CD4-positive, alpha-beta T cell treated with Interleukin-6 at 100 ng/mL for 8 hours (primary cell): Measurements from ENCODE around the gene KANK3.
A peak's percentile ranks its signal among the peaks of the same experiment; 100 is the strongest.
"Not testable (repeated sequence)": the region's sequence is repeated elsewhere in the genome, so short reads cannot be mapped to it uniquely, and the experiment has no call there.

Experiments used
- DNase-seq: peaks from one replicate; pipeline ENCODE4 v3.0.0-alpha.2; 2020; ENCODE audit warnings: mixed read lengths, low spot score

The KANK3 gene

DNA sequence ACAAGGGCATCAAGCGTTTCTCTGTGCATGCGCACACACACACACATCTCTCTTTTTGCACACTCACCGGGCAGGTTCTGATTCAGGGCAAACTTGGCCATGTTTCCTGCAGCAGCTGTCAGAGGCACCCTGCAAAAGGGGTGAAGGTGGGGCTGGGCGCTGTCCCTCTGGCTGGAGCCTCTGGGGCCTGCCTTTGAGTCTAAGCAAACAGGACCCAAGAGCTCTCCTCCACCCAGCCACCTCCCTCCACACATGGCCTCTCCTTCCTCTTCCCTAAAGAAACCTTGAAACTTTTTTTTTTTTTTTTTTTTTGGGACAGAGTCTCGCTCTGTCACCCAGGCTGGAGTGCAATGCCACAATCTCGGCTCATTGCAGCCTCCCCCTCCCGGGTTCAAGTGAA, 5.3 kb downstream of the KANK3 start:
- DNase-seq = no peak

DNA sequence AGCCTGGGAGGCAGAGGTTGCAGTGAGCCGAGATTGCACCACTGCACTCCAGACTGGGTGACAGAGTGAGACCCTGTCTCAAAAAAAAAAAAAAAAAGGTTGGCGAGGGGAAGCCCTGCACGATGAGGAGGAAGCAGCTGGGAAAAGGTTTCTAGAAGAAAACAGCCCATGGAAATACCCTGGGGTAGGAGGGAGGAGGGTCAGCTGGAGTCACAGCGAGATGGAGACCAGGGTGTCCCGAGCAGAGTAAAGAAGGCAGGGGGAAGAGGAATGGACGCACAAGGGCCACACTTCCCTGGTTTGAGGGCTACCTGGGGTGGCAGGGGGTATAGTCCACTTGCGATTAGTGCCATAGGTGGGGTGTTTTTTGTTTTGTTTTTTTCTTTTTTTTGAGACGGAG, 6.4 kb downstream of the KANK3 start:
- DNase-seq = no peak

DNA sequence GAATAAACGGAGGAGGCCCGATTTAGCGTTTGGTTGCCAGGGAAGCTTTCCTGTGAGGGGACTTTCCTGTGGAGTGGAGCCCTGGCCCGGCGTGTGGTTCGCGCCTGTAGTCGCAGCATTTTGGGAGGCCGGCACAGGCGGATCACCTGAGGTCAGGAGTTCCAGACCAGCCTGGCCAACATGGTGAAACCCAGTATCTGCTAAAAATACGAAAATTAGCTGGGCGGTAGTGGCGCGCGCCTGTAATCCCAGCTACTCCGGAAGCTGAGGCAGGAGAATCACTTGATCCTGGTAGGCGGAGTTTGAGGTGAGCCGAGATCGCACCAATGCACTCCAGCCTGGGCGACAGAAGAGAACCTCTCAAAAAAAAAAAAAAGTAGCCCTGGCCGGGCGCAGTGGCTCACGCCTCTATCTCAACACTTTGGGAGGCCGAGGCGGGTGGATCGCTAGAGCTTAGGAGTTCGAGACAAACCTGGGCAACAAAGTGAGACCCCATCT, 6.9 kb downstream of the KANK3 start:
- DNase-seq = no peak

GRCh38 chr19:8335343-8336071, 7.6 kb downstream of the KANK3 start:
- DNase-seq = no peak

- DNase-seq = no peak
Observed at GRCh38 chr19:8334458-8335342, 8.4 kb downstream of the KANK3 start.

GRCh38 chr19:8333767-8334457, 9.2 kb downstream of the KANK3 start:
- no peak for DNase-seq

- DNase-seq = no peak
Observed at GRCh38 chr19:8332976-8333766, 9.9 kb downstream of the KANK3 start.

- DNase-seq = no peak
Observed at GRCh38 chr19:8331263-8331845, 11.7 kb downstream of the KANK3 start.

DNA sequence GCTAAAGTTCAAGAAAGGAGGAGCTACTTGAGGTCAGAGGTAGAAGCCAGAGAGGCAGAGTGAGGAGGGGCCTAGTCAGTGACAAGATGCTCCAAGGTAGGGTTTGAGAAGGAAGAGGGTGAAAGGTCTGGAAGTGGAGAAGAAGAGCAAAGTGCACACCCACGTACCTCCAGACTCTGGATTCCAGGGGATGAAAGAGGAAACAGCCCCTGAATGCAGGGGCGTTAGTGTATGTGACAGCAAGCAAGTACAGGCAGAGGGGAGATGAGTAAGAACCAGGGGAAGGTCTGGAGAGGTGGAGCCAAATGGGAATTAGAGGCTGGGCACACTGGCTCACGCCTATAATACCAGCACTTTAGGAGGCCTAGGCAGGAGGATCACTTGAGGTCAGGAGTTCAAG, 13.1 kb downstream of the KANK3 start:
- DNase-seq = no peak

DNA sequence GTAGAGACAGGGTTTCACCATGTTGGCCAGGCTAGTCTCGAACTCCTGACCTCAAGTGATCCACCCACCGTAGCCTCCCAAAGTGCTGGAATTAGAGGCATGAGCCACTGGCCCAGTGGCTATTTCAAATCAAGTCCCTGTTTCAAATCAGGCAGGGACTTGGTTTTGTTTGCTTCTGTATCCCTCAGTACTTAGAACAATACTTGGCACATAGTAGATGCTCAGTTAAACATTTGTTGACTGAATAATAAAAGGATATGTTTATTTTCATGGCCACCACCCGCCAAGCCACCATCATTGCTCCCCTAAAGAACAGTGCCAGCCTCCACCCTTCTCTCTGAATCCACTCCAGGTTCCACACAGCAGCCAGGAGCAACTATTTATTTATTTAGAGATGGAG, 17.6 kb downstream of the KANK3 start:
- no peak for DNase-seq

DNA sequence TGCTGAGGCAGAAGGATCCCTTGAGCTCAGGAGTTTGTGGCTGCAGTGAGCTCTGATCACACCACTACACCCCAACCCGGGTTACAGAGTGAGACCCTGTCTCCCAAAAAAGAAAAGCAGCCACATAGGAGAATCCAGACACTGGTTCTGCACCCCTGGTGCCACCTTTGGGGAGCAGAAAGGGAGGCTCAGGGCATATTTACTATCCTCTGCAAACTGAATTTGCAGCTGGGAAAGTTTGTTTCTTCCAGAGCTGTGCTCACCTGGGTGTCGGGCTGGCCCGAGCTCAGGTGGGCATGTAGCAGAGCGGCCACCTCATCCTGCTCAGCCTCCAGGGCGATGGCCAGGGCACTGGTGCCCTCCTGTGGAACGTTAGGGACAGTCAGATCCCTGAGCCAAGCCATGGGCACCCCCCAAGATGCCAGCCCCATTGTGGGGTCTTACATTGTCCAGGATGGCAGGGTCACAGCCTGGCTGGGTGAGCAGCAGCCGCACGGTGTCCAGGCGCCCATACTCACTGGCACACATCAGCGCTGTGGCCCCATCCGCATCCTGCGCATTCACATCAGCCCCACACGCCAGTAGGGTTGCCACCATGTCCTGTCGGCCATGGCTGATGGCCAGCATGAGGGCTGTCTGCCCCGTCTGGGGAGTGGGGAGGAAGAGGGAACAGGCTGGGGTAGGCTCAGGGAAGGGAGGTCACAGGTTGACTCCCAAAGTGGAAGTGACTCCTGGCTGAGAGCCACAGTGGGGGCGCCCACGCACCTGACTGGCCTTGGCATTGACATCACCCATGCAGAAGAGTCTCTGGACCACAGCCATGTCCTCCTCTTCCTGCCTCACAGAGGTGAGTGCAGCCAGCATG, 18.6 kb downstream of the KANK3 start:
- no peak for DNase-seq

- no peak for DNase-seq
Observed at GRCh38 chr19:8323781-8324185, 19.3 kb downstream of the KANK3 start.

GRCh38 chr19:8322638-8322997, 20.4 kb downstream of the KANK3 start:
- no peak for DNase-seq

GRCh38 chr19:8321986-8322637, 20.9 kb downstream of the KANK3 start:
- no peak for DNase-seq

DNA sequence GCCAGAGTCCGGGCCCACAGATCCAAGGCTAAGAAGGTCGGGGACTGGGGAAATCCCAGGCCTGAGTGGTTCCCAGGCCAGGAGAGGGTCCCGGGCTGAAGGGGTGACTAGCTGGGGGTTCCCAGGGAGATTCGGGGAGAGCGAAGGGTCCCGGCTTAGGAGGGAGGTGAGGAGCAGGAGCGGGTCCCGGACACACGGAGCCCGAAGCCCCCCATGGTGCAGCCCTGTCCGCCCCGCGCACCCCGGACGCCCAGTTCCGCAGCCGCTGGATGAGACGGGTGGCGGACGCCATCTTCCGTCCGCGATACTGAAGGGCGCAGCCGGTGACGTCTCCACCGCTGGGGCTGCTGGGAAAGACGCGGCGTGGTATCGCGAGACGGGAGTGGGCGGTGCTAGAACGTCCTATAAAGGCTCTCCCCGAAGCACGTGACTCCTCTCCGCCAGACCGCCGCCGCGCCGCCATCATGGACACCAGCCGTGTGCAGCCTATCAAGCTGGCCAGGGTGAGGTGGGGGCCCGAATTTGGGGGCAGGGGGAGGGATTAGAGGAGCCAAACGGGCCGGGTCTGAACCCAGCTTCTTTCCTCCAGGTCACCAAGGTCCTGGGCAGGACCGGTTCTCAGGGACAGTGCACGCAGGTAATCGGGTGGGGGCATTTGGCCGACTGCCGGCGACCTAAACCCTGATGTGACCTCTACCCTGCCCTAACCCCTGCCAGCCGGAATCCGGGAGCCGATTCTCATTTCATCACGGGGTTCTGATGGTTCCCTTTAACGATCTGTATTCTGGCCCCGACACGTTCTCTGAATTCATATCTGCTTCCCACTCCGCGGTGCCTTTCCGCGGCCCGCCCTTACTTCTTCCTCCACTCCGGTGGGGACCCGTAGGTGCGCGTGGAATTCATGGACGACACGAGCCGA, 21.7 kb downstream of the KANK3 start, which contains the start of the genes NDUFA7 and RPS28:
TSS of gene NDUFA7 (minus strand) at position 309 of the 919 bp plus-strand sequence. CDS start at position 292, 17 bp downstream.
TSS of gene RPS28 (plus strand) at position 430 of the 919 bp plus-strand sequence. CDS start at position 465, 35 bp downstream.
- DNase-seq = peak; percentile 97

DNA sequence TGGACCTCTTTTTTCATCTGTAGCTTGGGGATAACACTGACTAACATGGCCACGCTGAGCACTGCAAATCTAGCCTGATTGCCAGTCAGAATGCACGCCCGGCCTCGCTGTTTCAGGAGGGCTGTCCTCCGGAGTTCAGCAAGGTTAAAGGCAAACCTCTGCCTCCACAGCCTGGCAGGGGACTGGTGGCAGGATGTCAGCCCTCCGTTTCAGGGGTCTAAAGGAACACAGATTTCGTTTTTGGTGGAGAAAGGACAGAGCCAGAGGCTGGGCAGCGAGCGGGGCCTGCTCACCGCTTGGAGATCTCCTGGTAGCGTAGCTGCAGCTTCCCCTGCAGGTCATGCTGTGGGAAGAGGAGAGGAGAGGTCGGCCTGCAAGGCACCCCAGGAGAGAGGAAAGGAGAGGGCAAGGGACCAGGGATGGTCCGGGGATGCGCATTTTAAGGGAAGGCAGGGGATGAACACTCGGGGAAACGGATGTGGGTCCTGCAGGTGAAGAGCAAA, 22.4 kb downstream of the KANK3 start:
- no peak for DNase-seq

GRCh38 chr19:8319807-8320520, 23.1 kb downstream of the KANK3 start:
- DNase-seq = no peak

- not testable (repeated sequence) for DNase-seq
Observed at GRCh38 chr19:8318835-8319234, 24.2 kb downstream of the KANK3 start.
